Activated CD8-positive, alpha-beta memory T cell treated with anti-CD3 and anti-CD28 coated beads, Interleukin-2, amount 50 U/mL, for 48 hours (primary cell): Measurements from ENCODE around the gene NEO1.

Experiments
- DNase-seq: peaks from one replicate; pipeline ENCODE4 v3.0.0-alpha.2; 2020

The NEO1 gene

DNA sequence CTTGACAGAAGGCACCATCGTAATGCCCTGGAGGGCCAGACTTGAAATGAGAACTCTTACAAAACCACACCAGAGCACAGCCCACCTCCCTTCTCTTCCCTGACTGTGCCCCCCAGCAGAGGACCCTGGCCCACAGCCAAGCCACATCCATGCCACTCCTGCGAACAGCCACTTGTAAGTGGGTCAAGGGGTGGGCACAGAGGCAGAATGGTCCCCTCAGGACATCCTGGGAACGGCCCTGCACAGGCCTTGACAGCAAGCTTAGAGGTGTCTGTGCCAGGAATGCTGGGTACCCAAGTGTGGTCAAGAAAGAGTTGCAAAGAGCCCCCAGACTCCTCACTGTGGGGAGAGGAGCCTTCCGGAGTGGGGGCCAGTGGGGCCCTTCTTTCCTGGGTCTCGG is 283.2 kb downstream of the NEO1 start:
- no peak for DNase-seq

DNA sequence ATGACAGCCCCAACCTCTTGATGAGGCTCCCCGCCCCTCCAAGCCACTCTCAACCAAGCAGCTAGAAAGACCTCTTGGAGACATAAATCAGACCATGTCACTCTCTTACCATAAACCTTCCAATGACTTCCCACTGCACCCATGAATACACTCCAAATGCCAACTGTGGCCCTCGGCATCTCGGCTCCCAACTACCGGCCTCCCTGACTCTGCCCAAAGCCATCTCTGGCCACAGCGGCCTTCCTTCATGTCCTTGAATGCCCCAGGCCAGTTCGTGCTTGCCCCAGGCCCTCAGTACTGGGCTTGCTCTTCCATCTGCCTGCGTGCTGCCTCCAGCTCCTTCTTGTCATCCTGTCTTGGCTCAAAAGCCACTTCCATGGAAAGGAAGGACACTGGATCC is 284.5 kb downstream of the NEO1 start:
- no peak for DNase-seq

GRCh38 chr15:73337187-73337586 is 284.9 kb downstream of the NEO1 start:
- DNase-seq: no peak

DNA sequence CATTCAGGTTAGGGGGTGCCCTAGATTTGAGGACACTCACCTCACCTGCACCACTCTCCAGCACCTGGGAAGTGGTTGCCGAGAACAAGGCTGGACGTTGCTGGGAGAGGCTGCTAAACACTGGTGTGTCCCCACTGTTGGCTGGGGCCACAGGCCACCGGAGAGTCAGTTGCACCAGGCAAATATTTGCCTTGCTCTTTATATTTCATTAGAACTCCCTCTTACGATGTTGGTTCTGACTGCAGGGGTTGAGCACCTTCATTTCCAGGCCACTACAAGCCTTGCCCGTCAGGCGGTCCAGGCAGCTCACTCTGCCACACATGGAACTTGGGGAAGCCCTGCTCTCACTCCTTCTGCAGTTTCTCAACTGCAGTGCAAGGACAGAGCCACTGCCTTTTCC is 285.8 kb downstream of the NEO1 start:
- DNase-seq: no peak

GRCh38 chr15:73338606-73339374 is 286.5 kb downstream of the NEO1 start:
- DNase-seq: no peak

GRCh38 chr15:73340502-73341192 is 288.4 kb downstream of the NEO1 start:
- DNase-seq: no peak

DNA sequence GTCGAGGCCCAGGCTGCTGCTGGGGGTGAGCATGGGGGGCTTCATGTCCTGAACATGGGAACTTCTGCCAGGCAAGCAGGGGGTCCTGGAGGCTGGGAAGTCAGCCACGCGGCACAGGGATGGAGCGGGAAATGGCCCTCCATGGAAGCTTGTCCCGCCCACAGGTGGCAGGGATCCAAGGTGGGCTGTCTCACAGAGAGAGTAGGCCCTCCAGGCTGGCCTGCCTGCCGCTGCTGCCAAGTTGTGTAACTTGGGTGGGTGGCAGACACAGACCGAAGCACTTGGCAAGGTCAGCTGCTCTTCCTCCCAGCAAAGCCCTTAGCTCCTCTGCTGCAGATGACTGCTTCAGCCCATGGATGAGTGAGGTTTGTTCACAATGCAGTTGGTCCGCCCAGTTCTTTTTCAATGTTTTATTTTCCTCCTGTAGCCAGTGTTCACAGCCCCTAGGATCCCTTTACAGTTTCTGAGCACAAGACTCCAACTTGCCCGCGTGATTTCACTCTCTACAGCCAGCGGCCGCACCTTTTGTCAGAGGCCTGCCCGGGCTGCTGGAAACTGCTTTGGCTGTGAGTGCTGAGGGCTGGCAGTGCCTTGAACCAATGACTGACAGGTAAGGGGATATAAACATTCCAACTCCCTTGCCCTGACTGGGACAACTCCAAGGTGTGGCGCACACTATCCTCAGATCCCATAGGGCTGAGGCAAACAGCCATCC is 289.8 kb downstream of the NEO1 start:
- no peak for DNase-seq

- DNase-seq: no peak
Observed at GRCh38 chr15:73344056-73344455, 291.8 kb downstream of the NEO1 start.

- no peak for DNase-seq
Observed at GRCh38 chr15:73345658-73346057, 293.4 kb downstream of the NEO1 start.

DNA sequence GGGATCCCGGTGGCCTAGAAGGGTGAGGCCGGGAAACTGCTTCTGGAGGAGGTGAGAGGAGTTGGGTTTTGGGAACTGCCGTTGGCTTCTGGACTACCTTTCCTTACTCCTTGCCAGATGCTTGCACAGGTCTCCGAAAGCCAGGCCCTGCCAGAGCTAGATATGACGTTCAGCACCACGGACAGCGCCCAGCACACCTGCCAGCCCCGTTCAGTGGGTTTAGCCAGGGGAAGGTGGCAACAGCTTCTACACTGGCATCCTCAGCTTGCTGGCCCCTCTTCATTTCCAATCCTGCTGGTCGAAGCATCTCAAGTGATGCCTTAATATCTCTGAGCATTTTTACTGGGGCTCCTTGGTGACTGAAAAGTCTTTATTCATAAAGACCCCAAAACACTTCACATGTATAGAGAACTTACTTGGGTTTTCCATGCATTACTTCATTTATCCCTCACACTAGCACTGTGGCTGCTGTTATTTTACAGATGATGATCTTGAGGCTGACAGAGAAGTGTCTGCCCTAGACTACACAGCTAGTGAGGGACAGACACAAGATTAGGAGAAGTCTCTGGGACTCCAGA is 294.6 kb downstream of the NEO1 start:
- DNase-seq: peak; percentile 84

DNA sequence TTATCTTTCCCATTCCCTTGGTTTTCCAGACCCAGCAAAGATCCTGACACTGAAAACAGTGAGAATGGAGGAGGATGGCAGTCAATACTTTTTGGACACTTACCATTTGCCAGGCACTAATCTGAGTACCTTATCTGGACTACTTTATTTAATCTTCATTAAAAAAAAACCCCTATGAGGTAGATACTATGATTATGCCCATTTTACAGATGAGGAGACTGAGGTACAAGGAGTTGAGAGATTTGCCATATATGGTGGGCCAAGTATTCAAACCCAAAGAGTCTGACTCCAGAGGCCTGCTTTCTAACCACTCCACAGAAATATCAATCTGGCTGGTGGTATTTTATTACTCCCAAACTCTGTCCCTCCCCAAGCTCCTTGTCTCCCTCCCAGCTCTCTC is 296.9 kb downstream of the NEO1 start:
- no peak for DNase-seq

DNA sequence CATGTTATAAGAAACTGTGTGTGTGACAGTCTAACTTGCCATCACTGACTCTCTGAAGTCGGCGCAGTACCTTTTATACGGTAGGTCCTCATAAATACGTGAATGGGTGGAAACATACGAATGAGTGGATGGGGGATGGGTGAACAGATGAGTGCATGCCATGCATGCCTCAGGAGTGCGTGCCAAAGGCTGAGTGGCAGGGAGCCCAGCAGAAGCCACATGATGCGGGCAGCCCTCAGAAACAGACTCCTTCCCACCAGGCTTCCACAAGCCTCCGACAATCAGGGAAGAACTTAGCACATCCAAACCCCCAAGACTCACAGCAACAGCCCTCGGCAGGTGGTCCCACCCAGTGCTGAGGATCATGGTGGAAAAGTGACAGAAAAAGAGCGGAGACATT is 299.8 kb downstream of the NEO1 start:
- no peak for DNase-seq

GRCh38 chr15:73353734-73354133 is 301.5 kb downstream of the NEO1 start:
- DNase-seq: no peak

DNA sequence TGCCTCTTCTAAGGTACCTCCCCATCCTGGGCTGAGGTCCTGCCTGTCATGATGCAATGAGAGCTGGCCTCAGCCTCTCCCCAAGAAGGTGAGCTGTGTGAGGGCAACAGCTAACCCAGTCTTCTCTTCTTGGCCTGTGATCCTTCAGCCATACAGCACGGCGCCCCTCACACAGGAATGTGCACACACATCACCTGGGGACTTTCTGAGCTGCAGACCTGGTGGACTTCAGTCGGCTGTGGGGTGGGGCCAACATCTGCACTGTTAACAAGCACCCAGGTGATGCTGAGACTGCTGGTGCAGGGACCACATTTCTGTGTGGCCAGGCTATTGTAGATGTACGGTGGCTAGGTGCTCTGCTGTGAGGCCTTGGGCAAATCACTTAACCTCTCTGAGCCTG is 302.0 kb downstream of the NEO1 start:
- no peak for DNase-seq
